Measurements from ENCODE around the gene TLR8.
"Not testable (repeated sequence)": the region's sequence is repeated elsewhere in the genome, so short reads cannot be mapped to it uniquely, and the experiment has no call there.

Gene TLR8

GRCh38 chrX:12955882-12956703 is 49.7 kb downstream of the TLR8 start:
- Histone ChIP-seq H3K36me3 (ENCODE audit: control insufficient read depth, insufficient read depth, low read length, severe bottlenecking) (no peaks in the 10 kb centered on the region), H3K27me3 (replicated peaks; ENCODE audit: control insufficient read depth, insufficient read depth, low read length) (no peaks in the 10 kb centered on the region), H3K9me3 (ENCODE audit: control insufficient read depth, low read length) (no peaks in the 10 kb centered on the region), H3K4me3 (ENCODE audit: low read length) (no peak overlapping the region), H3K4me1 (ENCODE audit: control insufficient read depth, insufficient read depth, low read length) (peaks cover 14% of the 10 kb centered on the region), H3K9ac (ENCODE audit: low read length) (peak overlapping the region; percentile 21)
- DNase-seq (ENCODE audit: low read depth): peak; percentile 92

GRCh38 chrX:12956704-12957534 is 50.5 kb downstream of the TLR8 start:
- DNase-seq (ENCODE audit: low read depth): peak; percentile 52
- H3K4me3 ChIP-seq (ENCODE audit: low read length): no peak overlapping the region
- H3K9me3 ChIP-seq (ENCODE audit: control insufficient read depth, low read length): no peaks in the 10 kb centered on the region
- H3K27me3 ChIP-seq (replicated peaks; ENCODE audit: control insufficient read depth, insufficient read depth, low read length): no peaks in the 10 kb centered on the region
- no peaks in the 10 kb centered on the region for H3K36me3 ChIP-seq (ENCODE audit: control insufficient read depth, insufficient read depth, low read length, severe bottlenecking)
- H3K9ac ChIP-seq (ENCODE audit: low read length): peak overlapping the region; percentile 32
- peaks cover 14% of the 10 kb centered on the region for H3K4me1 ChIP-seq (ENCODE audit: control insufficient read depth, insufficient read depth, low read length)

DNA sequence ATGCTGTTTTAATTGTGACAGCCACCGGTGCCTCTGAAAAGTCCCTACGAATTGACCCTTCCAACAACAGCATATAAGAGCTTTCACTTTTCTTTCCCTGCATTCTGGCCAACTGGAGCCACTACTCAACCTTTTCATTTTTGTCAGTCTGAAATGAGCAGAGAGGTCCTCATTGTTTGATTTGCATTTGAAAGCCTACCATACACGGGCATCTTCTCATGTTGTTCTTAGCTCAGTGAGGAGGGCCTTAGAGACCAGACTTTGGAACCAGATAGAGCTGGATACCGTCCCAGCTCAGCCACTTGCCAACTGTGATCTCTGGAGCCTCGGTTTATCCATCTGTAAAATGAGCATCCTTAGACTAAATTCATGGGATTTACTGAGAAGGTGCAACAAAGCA is 51.6 kb downstream of the TLR8 start:
- no peak overlapping the region for H3K9ac ChIP-seq (ENCODE audit: low read length)
- no peaks in the 10 kb centered on the region for H3K9me3 ChIP-seq (ENCODE audit: control insufficient read depth, low read length)
- peaks cover 14% of the 10 kb centered on the region for H3K4me1 ChIP-seq (ENCODE audit: control insufficient read depth, insufficient read depth, low read length)
- H3K4me3 ChIP-seq (ENCODE audit: low read length): no peak overlapping the region
- H3K36me3 ChIP-seq (ENCODE audit: control insufficient read depth, insufficient read depth, low read length, severe bottlenecking): no peaks in the 10 kb centered on the region
- DNase-seq (ENCODE audit: low read depth): no peak
- no peaks in the 10 kb centered on the region for H3K27me3 ChIP-seq (replicated peaks; ENCODE audit: control insufficient read depth, insufficient read depth, low read length)

DNA sequence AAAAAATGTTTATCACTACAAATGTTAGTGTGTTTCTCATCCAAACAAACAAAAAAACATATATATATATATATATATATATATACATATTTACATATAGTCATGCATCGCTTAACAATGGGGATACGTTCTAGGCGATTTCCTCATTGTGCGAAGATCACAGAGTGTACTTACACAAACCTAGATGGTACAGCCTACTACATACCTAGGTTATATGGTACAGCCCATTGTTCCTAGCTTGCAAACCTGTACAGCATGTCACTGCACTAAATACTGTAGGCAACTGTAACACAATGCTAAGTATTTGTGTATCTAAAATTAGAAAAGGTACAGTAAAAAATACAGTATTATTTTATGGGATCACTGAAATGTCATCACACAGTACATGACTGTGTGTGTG is 52.0 kb downstream of the TLR8 start:
- Histone ChIP-seq H3K4me3 (ENCODE audit: low read length) (no peak overlapping the region), H3K9me3 (ENCODE audit: control insufficient read depth, low read length) (no peaks in the 10 kb centered on the region), H3K27me3 (replicated peaks; ENCODE audit: control insufficient read depth, insufficient read depth, low read length) (no peaks in the 10 kb centered on the region), H3K9ac (ENCODE audit: low read length) (no peak overlapping the region), H3K4me1 (ENCODE audit: control insufficient read depth, insufficient read depth, low read length) (peaks cover 14% of the 10 kb centered on the region), H3K36me3 (ENCODE audit: control insufficient read depth, insufficient read depth, low read length, severe bottlenecking) (no peaks in the 10 kb centered on the region)
- no peak for DNase-seq (ENCODE audit: low read depth)

- H3K27me3 ChIP-seq (replicated peaks; ENCODE audit: control insufficient read depth, insufficient read depth, low read length): no peaks in the 10 kb centered on the region
- H3K9ac ChIP-seq (ENCODE audit: low read length): no peak overlapping the region
- no peak overlapping the region for H3K4me3 ChIP-seq (ENCODE audit: low read length)
- peaks cover 7% of the 10 kb centered on the region for H3K4me1 ChIP-seq (ENCODE audit: control insufficient read depth, insufficient read depth, low read length)
- H3K9me3 ChIP-seq (ENCODE audit: control insufficient read depth, low read length): no peaks in the 10 kb centered on the region
- H3K36me3 ChIP-seq (ENCODE audit: control insufficient read depth, insufficient read depth, low read length, severe bottlenecking): no peaks in the 10 kb centered on the region
- DNase-seq (ENCODE audit: low read depth): no peak
Measured at GRCh38 chrX:12961196-12961718, 54.8 kb downstream of the TLR8 start.

DNA sequence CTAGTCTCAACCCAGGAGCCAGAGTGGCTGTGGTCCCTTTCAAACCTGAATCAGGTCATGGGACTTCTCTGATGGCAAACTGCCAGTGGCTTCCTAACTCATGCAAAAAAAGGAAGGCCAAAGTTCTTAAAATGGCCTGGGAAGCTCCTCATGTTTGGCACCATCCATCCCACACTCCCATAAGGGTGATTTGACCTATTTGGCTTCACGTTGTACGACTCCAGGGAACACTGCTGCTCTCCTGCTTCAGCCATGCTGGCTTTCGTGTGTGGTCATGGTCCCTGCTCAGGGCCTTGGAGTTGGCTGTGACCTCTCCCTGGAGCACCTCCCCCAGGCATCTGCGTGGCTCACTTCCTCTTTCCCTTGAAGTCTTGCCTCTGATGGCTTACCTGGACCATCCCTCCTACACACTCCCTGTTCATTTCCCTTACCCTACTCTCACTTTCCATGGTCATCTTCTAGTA is 55.7 kb downstream of the TLR8 start:
- no peaks in the 10 kb centered on the region for H3K27me3 ChIP-seq (replicated peaks; ENCODE audit: control insufficient read depth, insufficient read depth, low read length)
- H3K4me1 ChIP-seq (ENCODE audit: control insufficient read depth, insufficient read depth, low read length): no peaks in the 10 kb centered on the region
- no peaks in the 10 kb centered on the region for H3K36me3 ChIP-seq (ENCODE audit: control insufficient read depth, insufficient read depth, low read length, severe bottlenecking)
- no peak for DNase-seq (ENCODE audit: low read depth)
- no peak overlapping the region for H3K9ac ChIP-seq (ENCODE audit: low read length)
- no peak overlapping the region for H3K4me3 ChIP-seq (ENCODE audit: low read length)
- no peaks in the 10 kb centered on the region for H3K9me3 ChIP-seq (ENCODE audit: control insufficient read depth, low read length)

- not testable (repeated sequence) for H3K4me3 ChIP-seq (ENCODE audit: low read length); H3K4me1 ChIP-seq (ENCODE audit: control insufficient read depth, insufficient read depth, low read length); H3K9me3 ChIP-seq (ENCODE audit: control insufficient read depth, low read length); H3K36me3 ChIP-seq (ENCODE audit: control insufficient read depth, insufficient read depth, low read length, severe bottlenecking); H3K27me3 ChIP-seq (replicated peaks; ENCODE audit: control insufficient read depth, insufficient read depth, low read length); DNase-seq (ENCODE audit: low read depth); H3K9ac ChIP-seq (ENCODE audit: low read length)
Measured at GRCh38 chrX:12963210-12963850, 56.9 kb downstream of the TLR8 start.

DNA sequence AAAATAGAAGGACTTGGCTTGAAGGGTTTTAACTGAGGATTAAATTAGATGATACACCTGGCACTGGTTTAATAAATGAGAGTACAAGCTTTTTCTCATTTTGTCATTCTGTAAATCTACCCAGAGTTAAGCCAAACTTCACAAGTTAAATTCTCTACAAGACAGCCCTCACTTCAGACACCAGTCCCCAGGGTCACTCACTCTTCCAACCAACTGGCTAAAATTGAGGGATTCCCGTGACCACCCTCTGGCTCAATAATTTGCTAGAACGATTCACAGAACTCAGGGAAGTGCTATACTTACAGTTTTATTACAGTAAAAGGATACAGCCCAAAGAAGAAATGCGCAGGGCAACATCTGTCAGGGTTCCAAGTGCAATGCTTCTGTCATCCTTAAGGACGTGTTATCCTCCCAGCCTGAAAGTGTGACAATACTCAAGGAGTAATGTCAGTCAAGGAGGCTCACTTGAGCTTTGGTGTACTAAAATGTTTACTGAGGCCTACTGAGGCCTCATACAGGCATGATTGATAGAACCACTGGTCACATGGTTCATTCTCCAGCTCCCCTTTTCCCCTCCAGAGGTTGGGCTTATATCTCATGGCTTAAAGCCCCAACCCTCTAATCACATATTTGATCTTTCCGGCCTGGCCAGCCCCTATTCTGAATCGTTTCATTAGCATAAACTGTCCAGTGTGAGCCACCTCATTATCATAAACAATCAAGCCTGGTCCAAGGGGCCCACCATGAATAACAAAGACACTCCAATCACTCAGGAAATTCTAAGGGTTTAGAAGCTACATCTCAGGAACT is 58.9 kb downstream of the TLR8 start:
- H3K9me3 ChIP-seq (ENCODE audit: control insufficient read depth, low read length): no peaks in the 10 kb centered on the region
- no peaks in the 10 kb centered on the region for H3K27me3 ChIP-seq (replicated peaks; ENCODE audit: control insufficient read depth, insufficient read depth, low read length)
- no peak overlapping the region for H3K4me3 ChIP-seq (ENCODE audit: low read length)
- no peak overlapping the region for H3K9ac ChIP-seq (ENCODE audit: low read length)
- DNase-seq (ENCODE audit: low read depth): no peak
- H3K36me3 ChIP-seq (ENCODE audit: control insufficient read depth, insufficient read depth, low read length, severe bottlenecking): no peaks in the 10 kb centered on the region
- H3K4me1 ChIP-seq (ENCODE audit: control insufficient read depth, insufficient read depth, low read length): peaks cover 1% of the 10 kb centered on the region

DNA sequence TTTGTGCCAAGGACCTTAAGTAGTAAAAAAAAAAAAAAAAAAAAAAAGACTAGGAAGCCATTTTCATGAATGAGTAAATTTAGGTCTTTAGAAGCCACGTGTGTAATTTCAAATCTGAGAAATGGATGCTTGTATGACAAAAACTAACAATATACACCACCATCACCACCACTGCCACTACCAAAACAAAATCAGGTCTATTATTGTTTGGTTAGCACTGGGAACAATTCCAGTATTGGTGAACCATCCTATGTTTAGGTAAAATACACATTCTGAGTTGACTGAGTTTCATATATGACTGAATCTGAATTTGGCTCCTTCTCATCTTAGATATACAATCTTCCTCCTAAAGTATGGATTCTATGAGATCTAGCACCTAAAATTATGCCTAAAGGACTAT is 59.7 kb downstream of the TLR8 start:
- DNase-seq (ENCODE audit: low read depth): no peak
- H3K4me3 ChIP-seq (ENCODE audit: low read length): no peak overlapping the region
- H3K4me1 ChIP-seq (ENCODE audit: control insufficient read depth, insufficient read depth, low read length): peaks cover 8% of the 10 kb centered on the region
- H3K9me3 ChIP-seq (ENCODE audit: control insufficient read depth, low read length): no peaks in the 10 kb centered on the region
- H3K9ac ChIP-seq (ENCODE audit: low read length): no peak overlapping the region
- no peaks in the 10 kb centered on the region for H3K36me3 ChIP-seq (ENCODE audit: control insufficient read depth, insufficient read depth, low read length, severe bottlenecking)
- H3K27me3 ChIP-seq (replicated peaks; ENCODE audit: control insufficient read depth, insufficient read depth, low read length): no peaks in the 10 kb centered on the region

- Histone ChIP-seq H3K36me3 (ENCODE audit: control insufficient read depth, insufficient read depth, low read length, severe bottlenecking) (no peaks in the 10 kb centered on the region), H3K4me3 (ENCODE audit: low read length) (no peak overlapping the region), H3K9me3 (ENCODE audit: control insufficient read depth, low read length) (no peaks in the 10 kb centered on the region), H3K4me1 (ENCODE audit: control insufficient read depth, insufficient read depth, low read length) (peaks cover 16% of the 10 kb centered on the region), H3K27me3 (replicated peaks; ENCODE audit: control insufficient read depth, insufficient read depth, low read length) (no peaks in the 10 kb centered on the region), H3K9ac (ENCODE audit: low read length) (no peak overlapping the region)
- DNase-seq (ENCODE audit: low read depth): no peak
Measured at GRCh38 chrX:12967711-12968465, 61.5 kb downstream of the TLR8 start.
